ENCODE data around the gene ATP6V1A.

DNA sequence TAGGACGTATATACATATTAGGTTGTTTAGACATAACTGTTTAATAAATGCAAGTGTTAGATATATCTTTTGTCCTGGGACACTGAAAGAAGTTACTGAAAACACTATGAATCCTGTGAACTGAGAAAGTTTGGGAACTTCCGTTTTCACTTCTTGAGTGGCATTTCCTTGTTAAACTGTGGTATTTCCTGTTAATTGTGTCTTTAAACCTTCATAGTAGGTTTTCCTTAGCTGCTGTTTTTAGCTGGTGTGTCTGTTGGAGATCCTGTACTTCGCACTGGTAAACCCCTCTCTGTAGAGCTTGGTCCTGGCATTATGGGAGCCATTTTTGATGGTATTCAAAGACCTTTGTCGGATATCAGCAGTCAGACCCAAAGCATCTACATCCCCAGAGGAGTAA, 37.1 kb downstream of the ATP6V1A start:
- TF ChIP-seq, protein P1, sequence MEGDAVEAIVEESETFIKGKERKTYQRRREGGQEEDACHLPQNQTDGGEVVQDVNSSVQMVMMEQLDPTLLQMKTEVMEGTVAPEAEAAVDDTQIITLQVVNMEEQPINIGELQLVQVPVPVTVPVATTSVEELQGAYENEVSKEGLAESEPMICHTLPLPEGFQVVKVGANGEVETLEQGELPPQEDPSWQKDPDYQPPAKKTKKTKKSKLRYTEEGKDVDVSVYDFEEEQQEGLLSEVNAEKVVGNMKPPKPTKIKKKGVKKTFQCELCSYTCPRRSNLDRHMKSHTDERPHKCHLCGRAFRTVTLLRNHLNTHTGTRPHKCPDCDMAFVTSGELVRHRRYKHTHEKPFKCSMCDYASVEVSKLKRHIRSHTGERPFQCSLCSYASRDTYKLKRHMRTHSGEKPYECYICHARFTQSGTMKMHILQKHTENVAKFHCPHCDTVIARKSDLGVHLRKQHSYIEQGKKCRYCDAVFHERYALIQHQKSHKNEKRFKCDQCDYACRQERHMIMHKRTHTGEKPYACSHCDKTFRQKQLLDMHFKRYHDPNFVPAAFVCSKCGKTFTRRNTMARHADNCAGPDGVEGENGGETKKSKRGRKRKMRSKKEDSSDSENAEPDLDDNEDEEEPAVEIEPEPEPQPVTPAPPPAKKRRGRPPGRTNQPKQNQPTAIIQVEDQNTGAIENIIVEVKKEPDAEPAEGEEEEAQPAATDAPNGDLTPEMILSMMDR (IDR thresholded peaks at IDR 0.05): no peak
- TF ChIP-seq SIN3A (IDR thresholded peaks at IDR 0.05; ENCODE audit: borderline replicate concordance, insufficient read depth, low read depth, low read length) (no peak), POLR2AphosphoS5 (IDR thresholded peaks at IDR 0.05; ENCODE audit: low read depth, low read length) (no peak)
- TF ChIP-seq, protein P2, sequence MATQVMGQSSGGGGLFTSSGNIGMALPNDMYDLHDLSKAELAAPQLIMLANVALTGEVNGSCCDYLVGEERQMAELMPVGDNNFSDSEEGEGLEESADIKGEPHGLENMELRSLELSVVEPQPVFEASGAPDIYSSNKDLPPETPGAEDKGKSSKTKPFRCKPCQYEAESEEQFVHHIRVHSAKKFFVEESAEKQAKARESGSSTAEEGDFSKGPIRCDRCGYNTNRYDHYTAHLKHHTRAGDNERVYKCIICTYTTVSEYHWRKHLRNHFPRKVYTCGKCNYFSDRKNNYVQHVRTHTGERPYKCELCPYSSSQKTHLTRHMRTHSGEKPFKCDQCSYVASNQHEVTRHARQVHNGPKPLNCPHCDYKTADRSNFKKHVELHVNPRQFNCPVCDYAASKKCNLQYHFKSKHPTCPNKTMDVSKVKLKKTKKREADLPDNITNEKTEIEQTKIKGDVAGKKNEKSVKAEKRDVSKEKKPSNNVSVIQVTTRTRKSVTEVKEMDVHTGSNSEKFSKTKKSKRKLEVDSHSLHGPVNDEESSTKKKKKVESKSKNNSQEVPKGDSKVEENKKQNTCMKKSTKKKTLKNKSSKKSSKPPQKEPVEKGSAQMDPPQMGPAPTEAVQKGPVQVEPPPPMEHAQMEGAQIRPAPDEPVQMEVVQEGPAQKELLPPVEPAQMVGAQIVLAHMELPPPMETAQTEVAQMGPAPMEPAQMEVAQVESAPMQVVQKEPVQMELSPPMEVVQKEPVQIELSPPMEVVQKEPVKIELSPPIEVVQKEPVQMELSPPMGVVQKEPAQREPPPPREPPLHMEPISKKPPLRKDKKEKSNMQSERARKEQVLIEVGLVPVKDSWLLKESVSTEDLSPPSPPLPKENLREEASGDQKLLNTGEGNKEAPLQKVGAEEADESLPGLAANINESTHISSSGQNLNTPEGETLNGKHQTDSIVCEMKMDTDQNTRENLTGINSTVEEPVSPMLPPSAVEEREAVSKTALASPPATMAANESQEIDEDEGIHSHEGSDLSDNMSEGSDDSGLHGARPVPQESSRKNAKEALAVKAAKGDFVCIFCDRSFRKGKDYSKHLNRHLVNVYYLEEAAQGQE (IDR thresholded peaks at IDR 0.05; ENCODE audit: insufficient read depth in 1 of 2, low read depth in 2 of 2, low read length in 1 of 2): no peak
